NCI-H510A (cell line): ENCODE data around the gene TAPT1.
"Not testable (repeated sequence)": the region's sequence is repeated elsewhere in the genome, so short reads cannot be mapped to it uniquely, and the experiment has no call there.

Experiments
- DNase-seq: peaks from one replicate; lab custom pipeline; 2025; lab: John Stamatoyannopoulos, UW

TAPT1 gene

DNA sequence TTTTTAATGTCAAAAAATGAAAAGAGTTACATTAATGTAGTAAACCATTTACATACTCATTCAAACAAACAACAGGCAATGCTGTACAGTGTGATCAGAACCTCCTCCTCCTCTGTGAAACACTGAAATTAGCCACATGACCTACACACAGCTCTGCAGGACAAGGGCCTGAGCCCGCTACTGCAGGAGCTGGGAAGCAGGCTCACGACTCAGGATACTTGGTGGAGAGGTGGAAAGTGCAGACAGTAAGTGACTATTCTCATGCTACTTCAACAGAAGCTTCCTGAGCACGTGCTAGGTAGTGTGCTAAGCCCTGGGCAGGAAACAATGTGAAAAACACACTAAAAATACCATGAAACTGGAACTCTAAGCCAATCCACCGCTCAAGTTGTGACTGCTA is 56.8 kb downstream of the TAPT1 start:
- DNase-seq = no peak

DNA sequence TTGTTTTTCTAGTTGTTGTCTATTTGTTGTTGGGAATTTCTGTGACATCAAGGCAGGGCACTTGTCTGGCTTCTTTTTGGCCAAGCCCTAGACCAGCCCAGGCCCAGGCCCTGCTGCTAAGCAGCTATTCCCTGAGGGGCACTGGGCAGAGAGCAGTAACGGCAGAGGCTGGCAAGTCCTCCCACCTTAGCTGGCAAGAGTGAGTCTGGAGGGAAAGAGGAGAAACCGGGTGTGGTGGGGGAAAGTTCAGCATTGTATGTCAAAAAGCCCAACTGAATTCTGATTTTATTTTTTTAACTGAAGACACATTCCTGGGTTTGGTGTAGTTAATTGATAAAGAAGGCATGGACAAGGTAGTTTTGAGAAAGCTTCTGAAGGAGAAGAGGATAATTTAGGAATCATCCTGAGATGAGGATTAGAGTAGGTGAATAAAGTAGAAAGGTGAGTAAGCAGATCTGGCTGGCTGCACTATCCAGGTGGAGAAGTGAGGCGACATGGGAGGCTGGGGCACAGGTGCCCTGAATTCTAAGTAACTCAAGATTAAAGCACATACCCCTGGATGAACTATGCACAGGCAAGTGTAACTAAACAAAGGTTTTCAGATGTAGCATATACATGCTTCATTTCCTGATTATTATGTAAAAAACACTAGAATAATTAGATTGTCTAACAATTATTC is 57.4 kb downstream of the TAPT1 start:
- no peak for DNase-seq

DNA sequence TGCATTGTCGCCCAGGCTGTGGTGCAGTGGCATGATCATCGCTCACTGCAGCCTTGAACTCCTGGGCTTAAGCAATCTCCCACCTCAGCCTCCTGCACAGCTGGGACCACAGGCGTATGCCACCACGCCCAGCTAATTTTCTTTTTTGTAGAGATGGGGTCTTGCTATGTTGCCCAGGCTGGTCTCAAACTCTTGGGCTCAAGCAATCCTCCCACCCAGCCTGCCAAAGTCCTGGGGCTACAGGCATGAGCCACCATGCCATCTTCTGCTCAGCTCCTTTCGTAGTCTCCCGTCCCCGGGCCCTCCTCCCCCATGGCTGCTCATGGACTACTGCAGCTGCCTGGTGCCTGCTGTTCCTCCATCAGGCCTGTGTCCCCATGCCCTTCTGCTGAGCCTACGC is 58.1 kb downstream of the TAPT1 start:
- no peak for DNase-seq

DNA sequence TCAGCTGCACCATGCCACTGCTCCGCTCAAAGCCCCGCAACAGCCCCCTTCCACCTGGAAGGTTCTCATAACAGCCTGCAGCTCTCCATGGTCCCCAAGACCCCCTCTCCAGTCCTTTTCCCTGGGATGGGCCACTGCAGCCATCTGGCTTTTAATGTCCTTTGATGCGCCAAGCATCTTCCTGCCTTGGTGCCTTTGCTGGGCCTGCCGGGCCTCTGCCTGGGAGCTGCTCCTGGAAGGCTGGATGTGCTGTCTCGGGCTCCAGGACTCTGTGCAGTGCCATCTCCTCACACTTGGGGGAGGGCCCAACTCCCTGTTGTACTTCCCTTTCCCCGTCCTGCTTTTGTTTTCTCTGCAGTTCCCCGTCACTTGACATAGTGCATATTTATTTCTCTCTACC is 60.3 kb downstream of the TAPT1 start:
- no peak for DNase-seq

DNA sequence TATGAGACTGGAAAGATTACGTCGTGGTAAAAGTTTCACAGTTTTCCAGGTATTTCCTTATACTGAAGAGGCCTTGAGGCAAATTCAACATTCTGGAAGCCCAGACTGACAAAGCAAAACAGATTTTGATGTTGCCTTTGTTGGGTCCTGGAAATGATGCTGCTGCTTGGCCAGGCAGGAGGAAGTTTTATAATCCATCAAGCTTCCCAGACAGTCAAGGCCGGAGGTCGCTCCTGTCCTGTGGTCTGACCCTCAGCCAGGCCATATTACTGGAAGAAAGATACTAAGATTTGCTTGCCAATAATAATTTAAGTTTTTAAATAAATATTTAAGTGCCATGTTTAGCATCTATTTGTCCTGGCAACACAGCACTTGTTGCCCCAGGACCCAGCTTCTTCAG is 63.4 kb downstream of the TAPT1 start:
- DNase-seq = no peak

DNA sequence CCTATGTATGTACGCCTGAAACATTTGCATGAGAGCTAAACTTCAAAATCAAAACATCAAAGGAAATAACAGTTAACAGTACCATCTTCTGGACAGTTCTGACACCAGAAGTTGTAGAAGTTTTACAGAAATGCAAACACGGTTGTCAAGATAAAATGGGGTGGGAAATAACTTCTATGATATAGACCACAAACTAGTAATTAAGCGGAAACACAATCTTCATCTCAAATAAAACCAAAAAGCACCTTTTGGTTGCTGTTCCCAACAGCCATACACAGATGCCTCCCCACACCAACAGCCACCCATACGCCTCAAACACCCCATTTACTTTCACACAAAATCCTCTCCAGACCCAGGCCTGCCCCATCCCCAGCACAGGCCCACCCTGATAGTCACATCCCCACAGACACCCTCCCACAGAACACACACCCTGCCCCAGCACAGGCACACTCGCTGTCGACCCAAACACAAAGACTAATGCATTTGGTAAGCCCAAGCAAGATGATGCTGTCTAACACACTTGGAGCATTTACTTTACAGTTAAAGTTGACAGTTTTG is 64.3 kb downstream of the TAPT1 start:
- DNase-seq = no peak

DNA sequence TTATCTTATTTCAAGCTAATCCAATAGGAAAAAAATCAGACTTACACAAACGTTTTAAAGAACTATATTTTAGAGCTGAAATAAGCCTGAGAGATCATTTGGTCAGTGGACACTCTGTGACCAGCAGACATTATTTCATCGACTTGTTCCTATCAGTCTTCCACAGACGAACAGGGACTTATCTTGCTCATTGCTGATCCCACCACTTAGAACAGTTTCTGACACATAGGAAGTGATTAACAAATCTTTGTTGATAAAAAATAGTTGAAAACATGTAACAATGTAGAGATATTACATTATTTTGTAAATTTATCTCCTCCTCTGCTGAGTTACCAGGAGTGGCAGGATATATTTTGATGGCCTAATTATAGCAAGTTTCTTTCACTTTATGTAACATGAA is 65.8 kb downstream of the TAPT1 start:
- no peak for DNase-seq

DNA sequence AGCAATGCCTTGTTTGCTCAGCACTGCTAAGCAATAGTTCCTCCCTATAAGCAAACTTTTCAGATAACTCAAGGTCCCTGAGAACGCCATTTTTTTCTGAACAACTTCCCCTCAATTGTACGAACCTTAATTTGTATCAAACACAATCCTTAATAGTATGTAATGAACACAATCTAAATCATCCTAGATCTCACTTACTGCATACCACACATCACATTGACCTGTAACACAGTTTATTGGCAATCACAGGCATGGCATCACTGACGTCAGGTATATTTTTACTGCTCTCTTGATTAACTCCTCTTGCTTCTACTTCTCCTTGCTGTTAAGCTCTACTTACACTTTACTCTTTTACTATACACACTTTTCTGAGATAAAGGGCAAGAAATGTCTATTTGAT is 67.0 kb downstream of the TAPT1 start:
- DNase-seq = no peak

DNA sequence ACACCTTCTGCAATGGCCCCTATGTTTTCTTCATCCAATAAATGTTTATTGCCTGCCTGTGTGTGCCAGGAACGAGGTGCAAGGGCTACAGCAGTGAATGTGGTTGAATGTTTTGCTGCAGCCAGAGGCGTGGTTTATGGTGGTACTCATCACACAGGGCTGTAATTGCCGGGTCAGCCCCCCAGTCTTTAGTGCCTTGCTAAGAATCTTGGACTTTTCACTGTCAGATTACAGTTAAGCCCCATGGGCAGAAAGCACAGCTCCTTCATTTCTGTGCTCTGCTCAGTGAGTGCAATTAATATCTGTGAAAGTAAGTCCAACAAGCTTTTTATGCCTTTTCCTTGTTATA is 67.8 kb downstream of the TAPT1 start:
- no peak for DNase-seq

DNA sequence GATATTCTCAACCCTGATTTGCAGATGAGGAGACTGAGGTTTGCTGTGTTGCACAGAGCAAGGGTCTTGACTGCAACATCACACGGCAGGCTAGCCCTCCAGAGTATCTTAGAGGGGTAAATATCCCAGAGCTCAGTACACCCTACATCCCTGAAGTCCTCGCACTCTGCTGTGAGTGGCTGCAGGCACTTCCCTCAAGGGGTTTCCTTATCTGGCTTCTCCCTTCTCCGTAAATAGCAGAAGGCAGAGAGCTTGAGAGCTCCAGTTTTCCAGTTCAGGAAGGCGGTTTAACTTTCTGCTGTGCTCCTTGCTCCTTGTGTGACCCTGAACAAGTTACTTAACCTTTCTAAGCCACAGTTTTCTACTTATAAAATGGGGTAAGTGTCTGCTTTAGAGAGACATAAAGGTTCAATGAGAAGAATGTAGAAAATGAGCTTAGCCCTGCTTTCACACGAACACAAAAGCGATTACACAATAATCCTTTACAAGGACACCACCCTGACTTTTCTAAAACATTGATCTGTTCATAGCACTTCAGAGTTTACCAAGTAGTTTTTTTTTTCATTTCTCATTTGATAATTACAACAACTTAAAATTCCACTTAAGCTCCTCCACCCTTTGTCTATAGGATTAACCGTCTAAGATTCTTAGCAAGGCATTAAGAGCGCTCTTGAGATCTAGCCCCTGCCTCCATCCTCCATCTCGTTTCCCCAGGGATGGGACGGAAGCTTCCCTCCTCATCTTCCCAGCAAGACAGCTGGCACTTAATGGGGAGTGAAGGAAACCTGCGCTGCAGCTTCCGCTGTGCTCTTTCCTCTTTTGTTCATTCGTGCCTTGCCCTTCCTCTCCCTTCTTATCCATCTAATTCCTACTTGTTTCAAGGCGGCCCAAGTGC is 68.4 kb downstream of the TAPT1 start:
- DNase-seq = no peak

DNA sequence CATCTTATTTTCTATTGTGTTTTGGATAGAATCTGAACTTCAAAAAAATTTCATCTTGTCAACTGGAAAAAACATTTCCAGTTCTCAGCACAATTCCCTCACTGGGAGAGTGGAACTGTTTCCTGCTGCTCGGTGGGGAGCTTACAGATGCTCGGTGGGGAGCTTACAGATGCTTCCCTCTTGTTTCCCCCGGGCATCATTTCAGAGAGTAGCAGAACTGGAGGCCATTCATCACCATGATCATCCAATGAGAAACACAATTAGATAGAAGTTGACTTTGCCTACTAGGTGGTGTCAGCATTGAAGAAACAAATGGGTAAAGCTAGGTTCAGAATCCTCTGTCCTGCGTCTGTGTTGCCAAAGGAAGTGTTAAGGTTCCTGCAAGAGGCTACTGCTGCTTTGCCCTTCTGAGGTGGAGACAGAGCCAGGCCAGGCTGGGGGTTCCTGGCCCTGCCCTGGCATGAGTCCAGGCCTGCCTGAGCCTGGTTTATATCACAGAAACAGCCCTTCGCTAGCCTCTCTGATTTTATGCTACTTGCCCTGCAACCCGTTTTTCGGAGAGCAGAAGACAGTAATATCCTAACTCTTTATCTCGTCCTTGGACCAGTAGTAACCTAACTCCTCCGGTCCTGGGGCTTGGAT is 70.6 kb downstream of the TAPT1 start:
- no peak for DNase-seq

DNA sequence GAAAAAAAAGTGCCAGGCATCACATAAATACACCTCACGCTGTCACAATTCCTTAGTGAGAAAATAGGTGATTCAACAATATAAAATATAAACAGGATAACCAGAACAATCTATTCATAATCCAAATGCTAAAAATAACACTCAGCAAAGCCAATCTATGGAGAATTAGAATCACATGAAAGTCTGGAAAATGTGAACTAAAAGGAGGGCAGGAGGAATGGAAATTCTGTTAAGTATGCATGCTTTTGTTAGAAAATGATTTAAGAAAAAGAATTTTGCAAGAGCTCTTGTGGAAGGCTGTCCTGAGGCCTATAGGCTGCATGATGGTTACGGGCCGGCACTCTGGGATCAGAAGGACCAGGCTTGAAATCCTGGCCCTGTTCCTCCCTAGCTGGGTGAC is 71.8 kb downstream of the TAPT1 start:
- no peak for DNase-seq

DNA sequence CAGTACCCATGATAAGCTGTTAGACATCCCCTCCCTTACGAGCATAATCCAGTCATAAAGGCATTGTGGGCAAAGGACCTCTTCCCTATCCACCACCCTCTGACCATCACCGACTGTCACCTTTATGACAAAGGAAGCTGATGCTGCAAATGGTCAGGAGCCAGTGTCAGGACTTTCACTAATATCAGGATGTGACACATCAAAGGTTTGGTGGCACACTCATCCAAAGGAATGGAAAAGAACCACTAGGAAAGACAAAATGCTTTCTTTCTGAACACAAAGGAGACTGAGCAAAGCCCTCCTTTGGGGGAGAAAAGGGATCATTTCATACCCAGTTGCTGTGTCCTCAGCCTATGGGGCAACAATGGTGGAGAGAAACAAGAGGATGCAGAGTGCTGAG is 75.6 kb downstream of the TAPT1 start:
- no peak for DNase-seq

DNA sequence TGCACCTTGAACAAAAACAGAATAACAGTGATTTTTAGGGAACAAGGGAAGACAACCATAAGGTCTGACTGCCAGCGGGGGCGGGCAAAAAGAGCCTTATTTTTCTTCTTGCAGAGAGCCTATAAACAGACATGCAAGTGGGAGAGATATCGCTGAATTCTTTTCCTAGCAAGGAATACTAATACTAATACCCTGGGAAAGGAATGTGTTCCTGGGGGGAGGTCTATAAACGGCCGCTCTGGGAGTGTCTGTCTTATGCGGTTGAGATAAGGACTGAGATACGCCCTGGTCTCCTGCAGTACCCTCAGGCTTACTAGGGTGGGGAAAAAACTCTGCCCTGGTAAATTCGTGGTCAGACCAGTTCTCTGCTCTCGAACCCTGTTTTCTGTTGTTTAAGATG is 81.4 kb downstream of the TAPT1 start:
- not testable (repeated sequence) for DNase-seq

DNA sequence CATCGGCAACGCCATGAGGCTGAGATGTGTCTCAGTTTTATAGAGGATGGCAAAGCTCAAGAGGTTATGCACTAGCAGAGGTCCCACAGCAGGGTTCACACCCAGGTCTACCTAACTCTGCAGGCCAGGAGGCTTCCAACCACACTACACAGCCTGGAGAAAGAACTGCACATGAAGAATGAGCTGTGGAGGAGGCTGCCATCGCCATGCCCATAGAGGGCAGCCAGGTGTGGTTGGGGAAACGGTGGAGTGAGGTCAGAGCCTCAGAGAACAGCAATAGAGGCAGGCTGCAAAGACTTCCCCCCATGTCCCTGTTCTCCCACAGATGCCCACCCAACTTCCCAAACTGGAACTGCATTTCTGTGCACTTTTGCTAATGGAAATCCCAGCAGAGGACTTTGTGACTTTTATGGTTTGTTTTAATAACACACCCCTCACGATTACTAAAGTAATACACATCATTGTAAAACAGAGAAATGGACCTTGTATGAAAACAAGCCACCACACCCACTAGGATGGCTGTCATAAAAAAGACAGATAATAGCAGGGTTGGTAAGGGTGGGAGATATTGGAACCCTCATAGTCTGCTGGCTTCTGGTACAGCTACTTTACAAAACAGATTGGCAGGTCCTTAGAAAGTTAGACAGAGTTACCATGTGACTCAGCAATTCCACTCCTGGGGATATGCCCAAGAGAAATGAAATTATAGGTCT is 83.5 kb downstream of the TAPT1 start:
- DNase-seq = no peak

DNA sequence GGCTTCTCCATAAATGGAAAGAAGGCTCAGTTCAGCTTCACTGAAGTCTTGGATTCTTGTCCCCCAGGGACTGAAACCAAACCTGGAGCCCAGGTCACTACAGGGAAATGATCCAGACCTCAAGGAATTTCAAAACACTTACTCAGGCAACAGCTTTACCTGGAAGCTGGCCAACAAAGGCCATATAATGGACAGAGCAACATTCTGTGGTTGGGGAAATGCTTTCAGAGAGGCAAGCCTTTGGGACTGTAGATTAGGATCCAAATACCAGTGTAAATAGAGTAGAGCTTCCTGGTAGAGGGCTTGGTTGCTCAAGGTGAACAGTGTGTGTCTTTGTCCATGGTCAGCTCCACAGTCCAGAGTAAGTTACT is 85.4 kb downstream of the TAPT1 start:
- no peak for DNase-seq

DNA sequence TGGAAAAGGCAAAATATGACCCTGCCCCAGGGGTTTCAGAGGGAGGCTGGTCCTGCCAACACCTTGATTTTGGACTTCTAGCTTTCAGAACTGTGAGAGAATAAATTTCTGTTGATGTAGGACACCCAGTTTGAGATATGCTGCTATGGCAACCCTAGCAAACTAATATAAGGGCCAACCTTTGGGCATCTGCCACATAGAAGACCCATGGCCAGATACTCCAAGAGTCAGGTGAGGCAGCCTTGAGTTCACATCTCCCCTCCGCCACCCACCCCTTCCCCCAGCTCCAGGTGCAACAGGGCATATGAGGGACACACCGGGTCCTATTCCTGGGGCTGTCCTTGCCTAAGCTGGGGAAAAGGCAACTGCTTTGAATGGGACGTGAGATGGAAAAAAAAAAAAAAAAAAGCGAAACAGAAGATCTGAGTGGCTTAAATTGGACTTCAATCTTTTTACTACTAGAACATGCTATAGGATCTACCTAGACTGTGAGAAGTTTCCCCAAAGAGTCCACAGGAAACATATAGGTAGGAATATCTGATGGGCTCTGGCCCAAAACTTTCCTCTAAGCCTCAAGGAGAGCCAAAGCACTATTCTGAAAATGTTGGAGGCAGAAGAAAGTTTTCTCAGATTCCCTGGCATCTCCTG is 85.9 kb downstream of the TAPT1 start:
- no peak for DNase-seq

DNA sequence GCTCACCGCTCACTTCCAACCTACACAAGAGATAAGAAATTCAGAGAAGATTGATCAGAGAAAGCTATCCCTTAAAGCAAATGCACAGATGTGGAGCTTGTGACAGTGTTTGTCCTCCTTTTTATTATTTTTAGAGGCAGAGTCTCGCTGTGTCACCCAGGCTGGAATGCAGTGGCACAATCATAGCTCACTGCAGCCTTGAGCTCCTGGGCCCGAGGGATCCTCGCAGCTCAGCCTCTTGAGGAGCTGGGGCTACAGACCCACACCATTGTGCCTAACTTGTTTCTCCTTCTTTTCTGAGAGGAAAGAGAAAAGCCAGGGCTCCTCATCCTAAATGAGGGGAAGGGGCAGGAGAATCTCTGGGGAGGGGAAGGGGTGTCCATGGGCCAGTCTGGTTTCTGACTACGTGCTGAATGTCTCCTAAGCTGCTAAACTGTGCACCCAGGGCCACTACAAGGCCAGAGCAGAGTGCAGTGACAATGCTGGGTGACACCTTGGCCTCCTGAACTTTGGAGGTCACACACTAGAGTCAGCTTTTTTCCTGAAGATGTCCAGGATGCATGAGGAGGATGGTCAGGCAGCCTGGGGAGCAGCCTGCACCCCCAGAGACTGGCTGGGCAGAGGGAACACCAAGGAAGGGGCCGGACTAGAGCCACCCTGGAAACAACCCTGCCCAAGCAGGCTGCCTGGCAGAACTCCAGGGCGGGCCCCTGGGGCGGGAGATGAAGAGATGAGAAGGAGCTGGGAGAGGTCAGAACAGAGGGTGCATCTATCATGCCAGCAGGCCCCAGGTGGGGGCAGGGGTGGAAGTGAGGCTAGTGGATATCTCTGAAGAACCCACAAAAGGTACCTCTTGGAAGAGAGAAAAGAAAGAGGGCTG is 87.0 kb downstream of the TAPT1 start:
- no peak for DNase-seq

DNA sequence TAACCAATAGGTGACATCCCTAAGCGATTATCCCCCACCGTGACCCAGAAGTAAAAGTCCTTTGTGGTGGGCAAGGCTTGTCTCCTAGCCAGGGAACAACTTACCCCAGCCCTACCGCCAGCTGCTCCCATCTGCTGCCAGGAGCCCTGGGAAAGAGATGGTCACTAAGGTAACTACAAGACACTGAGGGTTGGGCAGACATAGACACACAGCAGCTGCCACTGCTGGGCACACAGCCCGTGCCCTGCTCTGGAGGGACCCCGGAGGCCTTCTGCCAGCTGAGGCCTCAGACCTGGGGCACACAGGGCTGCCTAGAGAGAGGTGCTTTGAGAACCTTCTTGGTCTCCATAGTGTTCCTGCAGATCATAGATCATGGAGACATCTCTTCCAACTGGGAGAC is 89.4 kb downstream of the TAPT1 start:
- no peak for DNase-seq

DNA sequence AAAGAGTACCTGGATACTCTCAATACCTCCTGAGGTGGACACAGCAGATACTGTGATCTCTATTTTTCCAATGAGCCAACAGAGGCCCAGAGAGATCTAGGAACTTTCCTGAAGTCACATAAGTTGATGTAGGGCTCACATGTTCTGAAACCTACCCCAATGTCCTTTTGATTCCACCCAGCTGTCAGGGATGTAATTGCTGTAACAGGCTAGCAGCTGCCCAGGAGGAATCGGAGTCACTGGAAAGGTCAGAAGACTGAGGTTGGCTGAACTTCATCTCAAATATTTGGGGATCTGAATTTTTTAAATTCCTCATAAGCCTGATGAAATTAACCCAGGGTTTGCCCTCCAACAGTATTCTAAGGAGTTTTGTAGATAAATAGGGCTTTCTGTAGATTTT is 90.0 kb downstream of the TAPT1 start:
- no peak for DNase-seq

DNA sequence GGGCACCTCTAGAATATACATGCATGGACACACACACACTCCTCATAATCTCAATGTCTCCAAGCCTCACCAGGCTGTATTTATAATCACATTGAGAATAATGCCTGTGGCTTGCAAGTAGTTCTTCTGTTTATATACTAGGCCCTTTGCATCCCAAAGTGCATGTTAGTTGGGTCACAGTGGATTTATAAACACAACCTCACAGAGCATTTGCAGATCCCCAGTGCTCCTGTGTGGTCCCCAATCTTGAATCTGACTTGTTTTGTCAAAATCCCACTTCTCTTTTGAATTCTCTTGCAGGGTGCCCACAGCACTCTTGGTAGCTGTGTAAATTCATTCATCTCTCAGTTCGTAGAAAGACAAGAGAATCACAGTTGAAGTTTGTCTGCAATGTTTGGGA is 92.9 kb downstream of the TAPT1 start:
- DNase-seq = no peak
